Kidney (tissue), 14 donors: ENCODE results near the gene STAG1. TPM values are rescaled to one million over a fixed set of nuclear protein-coding genes. Genes with fewer than 3 reads are reported as not detected.
A peak's percentile ranks its signal among the peaks of the same experiment; 100 is the strongest.

Source experiments
- DNase-seq, 5 donors: peaks; one replicate each; pipeline ENCODE4 v3.0.0-alpha.2; 2013 to 2020
- FAIRE-seq: peaks from 2 replicates; lab custom pipeline; 2012; peaks lifted over from hg19 to GRCh38; lab: Jason Lieb, UNC
- H3K27ac ChIP-seq, 2 donors: one replicate each; pipeline ENCODE4 v1.7.0; 2013; ENCODE audit warnings: low read depth in 2 of 2, low read length in 2 of 2, inconsistent platforms in 1 of 2
- H3K27me3 ChIP-seq: one replicate; pipeline ENCODE4 v1.7.1; 2013; ENCODE audit warnings: low read length, inconsistent platforms; ENCODE audit not compliant: control insufficient read depth, insufficient read depth
- H3K36me3 ChIP-seq, 3 donors: one replicate each; pipeline versions ENCODE4 v1.7.0 to v1.7.1; 2013; ENCODE audit warnings: low read length in 3 of 3, control low read depth in 1 of 3, inconsistent platforms in 1 of 3; ENCODE audit not compliant: insufficient read depth in 3 of 3, control insufficient read depth in 2 of 3
- H3K4me1 ChIP-seq, 3 donors: one replicate each; pipeline versions ENCODE4 v1.7.0 to v1.7.1; 2013; ENCODE audit warnings: low read length in 3 of 3, inconsistent platforms in 1 of 3, low read depth in 1 of 3; ENCODE audit not compliant: control insufficient read depth in 2 of 3, insufficient read depth in 2 of 3
- H3K4me3 ChIP-seq, 3 donors: one replicate each; pipeline versions ENCODE4 v1.7.0 to v1.8.1; 2013; ENCODE audit warnings: low read length in 3 of 3, control low read depth in 1 of 3, inconsistent platforms in 1 of 3
- H3K9ac ChIP-seq, 3 donors: one replicate each; pipeline versions ENCODE4 v1.7.0 to v1.7.1; 2013; ENCODE audit warnings: low read length in 3 of 3, control low read depth in 1 of 3, inconsistent platforms in 1 of 3
- H3K9me3 ChIP-seq, 3 donors: one replicate each; pipeline versions ENCODE4 v1.7.0 to v1.7.1; 2013; ENCODE audit warnings: low read length in 3 of 3, control low read depth in 1 of 3, inconsistent platforms in 1 of 3; ENCODE audit not compliant: control insufficient read depth in 2 of 3, insufficient read depth in 1 of 3
- intact Hi-C: fragments of 100-400 bp; cut with DNase I; formaldehyde crosslinking; loops from one replicate; pipeline ENCODE4 v1.11.1; 2022
- polyA plus RNA-seq: library from polyadenylated mRNA; stranded (reverse); fragments of 350-450 nt; fragmentation: Illumina TruSeq; extraction: RNeasy Lipid Tissue Mini Kit (QIAGEN cat#74804); gene quantifications from one replicate; pipeline ENCODE4 v1.2.3, GENCODE V29; 2014; ENCODE audit warnings: low read depth, low replicate concordance; ENCODE audit not compliant: insufficient read depth
- total RNA-seq: library from RNA; stranded (reverse); fragmentation: NEBNext Ultra II Directional; extraction: Animal tissue kit (Norgen Biotek cat#: 25700); gene quantifications from one replicate; pipeline ENCODE4 v1.2.1, GENCODE V29; 2021
- TF ChIP-seq, protein P1 (sequence below): IDR thresholded peaks from 3 replicates; pipeline ENCODE4 v1.5.1; 2012; ENCODE audit warnings: mild to moderate bottlenecking, moderate library complexity, borderline replicate concordance; ENCODE audit not compliant: insufficient read depth; ENCODE audit errors: extremely low read depth
- donor health status: control.
- donor health status: control.
- donor health status: control.
- donor health status: control.
- donor health status: control.
- donor health status: DM: yes; HTN: yes; CAD: no.
- donor health status: Normal renal cell carcinoma (clear cell type).

The STAG1 gene
- total and polyA plus RNA-seq, 2 donors from 2014 or later = 7.8 to 49.9 TPM

DNA sequence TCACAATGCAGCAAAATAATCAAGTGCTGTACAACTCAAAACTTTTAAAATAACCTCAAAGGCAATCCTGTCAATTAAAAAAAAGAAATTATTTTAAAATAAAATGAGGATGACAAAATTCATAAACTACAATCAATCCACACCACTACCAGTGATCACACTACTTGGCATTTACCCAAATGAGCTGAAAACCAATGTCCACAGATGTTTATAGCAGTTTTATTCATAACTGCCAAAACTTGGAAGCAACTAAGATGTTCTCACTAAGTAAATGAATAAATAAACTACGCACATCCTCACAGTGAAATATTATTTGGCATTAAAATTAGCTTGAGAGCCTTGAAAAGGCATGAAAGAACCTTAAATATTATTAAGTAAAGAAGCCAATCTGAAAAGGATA, 121.3 kb downstream of the STAG1 start:
- intact Hi-C loops = no loop called here
- no peak for FAIRE-seq
- Histone ChIP-seq H3K27me3 (no peaks in the 10 kb centered on the region), H3K27ac (no peak overlapping the region), H3K4me3 (no peak overlapping the region), H3K9ac (no peak overlapping the region), H3K4me1 (peaks cover 0 to 8% (median 3%) of the 10 kb centered on the region in 3 donors), H3K36me3 (peaks cover 0 to 4% (median 0%) of the 10 kb centered on the region in 3 donors), H3K9me3 (no peaks in the 10 kb centered on the region)
- no peak for DNase-seq
- TF ChIP-seq, protein P1, sequence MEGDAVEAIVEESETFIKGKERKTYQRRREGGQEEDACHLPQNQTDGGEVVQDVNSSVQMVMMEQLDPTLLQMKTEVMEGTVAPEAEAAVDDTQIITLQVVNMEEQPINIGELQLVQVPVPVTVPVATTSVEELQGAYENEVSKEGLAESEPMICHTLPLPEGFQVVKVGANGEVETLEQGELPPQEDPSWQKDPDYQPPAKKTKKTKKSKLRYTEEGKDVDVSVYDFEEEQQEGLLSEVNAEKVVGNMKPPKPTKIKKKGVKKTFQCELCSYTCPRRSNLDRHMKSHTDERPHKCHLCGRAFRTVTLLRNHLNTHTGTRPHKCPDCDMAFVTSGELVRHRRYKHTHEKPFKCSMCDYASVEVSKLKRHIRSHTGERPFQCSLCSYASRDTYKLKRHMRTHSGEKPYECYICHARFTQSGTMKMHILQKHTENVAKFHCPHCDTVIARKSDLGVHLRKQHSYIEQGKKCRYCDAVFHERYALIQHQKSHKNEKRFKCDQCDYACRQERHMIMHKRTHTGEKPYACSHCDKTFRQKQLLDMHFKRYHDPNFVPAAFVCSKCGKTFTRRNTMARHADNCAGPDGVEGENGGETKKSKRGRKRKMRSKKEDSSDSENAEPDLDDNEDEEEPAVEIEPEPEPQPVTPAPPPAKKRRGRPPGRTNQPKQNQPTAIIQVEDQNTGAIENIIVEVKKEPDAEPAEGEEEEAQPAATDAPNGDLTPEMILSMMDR = no peak

DNA sequence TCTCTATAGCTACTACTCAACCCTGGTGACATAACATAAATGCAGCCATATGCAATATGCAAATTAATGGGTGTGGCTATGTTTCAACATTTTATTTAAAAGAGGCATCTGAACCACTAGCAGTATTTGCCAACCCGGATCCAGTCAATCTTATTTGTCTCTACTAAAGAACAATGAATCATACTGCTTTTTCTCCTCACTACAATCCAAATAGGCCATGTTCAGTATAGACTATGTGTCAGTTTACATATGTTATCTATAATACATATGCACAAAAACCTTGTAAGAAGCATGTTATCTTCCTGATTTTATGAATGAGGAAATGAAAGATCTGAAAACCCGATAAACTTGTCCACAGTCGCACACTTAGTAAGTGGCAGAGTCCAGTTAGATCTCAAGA, 125.7 kb downstream of the STAG1 start:
- Histone ChIP-seq H3K27ac (no peak overlapping the region), H3K4me3 (no peak overlapping the region), H3K27me3 (no peaks in the 10 kb centered on the region), H3K9me3 (no peaks in the 10 kb centered on the region), H3K4me1 (peaks cover 0 to 21% (median 3%) of the 10 kb centered on the region in 3 donors), H3K9ac (no peak overlapping the region), H3K36me3 (peaks cover 0 to 4% (median 0%) of the 10 kb centered on the region in 3 donors)
- intact Hi-C loops = no loop called here
- DNase-seq (no peak), FAIRE-seq (no peak)
- TF ChIP-seq, protein P1 = no peak

DNA sequence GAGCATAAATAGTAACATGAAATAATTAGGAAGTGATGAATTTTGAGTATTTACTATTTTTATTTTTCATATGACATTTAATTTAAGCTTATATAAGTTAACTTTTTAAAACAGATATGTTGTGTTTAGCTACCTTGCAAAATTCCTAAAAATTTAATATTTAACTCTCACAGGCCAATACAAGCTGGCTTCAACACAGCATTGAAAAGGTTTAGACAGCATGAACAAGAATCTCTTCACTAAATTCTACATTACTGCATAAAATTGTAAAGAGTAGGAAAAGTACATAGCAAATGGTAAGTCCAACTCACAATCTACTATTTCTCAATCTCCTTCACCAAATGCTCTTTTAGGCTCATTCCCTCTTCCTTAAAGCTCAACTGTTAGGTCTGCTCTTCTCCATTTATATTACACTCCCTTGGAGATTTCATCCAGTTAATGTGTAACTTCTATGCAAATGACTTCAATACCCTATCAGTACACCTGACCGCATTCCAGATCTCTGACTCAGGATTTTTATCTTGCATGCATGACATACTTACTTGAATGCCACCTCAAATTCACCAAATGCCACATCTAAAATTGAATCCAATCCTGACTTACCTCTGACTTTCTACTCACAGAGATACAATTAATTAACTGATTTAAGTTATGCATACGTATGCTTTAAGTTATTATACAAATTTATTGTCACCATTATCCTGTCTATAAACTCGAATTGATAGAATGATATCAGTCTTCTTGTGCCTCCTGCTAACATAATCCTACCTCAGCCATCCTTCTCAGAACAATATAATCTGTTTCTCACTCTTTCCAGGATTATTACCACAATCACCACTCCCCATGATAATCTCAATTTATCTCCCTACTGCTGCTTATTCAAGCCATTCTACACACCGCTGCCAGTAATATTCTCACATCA, 127.0 kb downstream of the STAG1 start:
- FAIRE-seq = peak; percentile 96
- intact Hi-C loops = no loop called here
- peak in 3 of 5 donors; percentile 20 to 90 (median 89) for DNase-seq
- Histone ChIP-seq H3K4me1 (peaks cover 0 to 21% (median 3%) of the 10 kb centered on the region in 3 donors), H3K4me3 (peak overlapping the region; percentile 2 to 44 (median 18)), H3K27ac (peak overlapping the region; percentile 73 to 80), H3K9ac (peak overlapping the region in 1 of 3 donors; percentile 9), H3K9me3 (no peaks in the 10 kb centered on the region), H3K36me3 (peaks cover 0 to 4% (median 0%) of the 10 kb centered on the region in 3 donors), H3K27me3 (no peaks in the 10 kb centered on the region)
- TF ChIP-seq, protein P1 = no peak
